K562 (cell line): ENCODE results near the gene PAF1. TPM values are rescaled to one million over a fixed set of nuclear protein-coding genes. Genes with fewer than 3 reads are reported as not detected.

Experiments used
- EGR1 ChIP-seq: fragments of 450-650 bp; conservative IDR thresholded peaks from 2 replicates; pipeline ENCODE4 v1.6.1; 2017; ENCODE audit warnings: mild to moderate bottlenecking
- HLTF ChIP-seq: fragments of 450-650 bp; IDR thresholded peaks from 2 replicates; pipeline ENCODE4 v1.6.1; 2016
- MCM7 ChIP-seq, 2 experiments: fragments of 450-650 bp; IDR thresholded peaks; 2 replicates each; pipeline ENCODE4 v1.6.1; 2016 to 2018
- MTA3 ChIP-seq: fragments of 450-650 bp; formaldehyde crosslinking; IDR thresholded peaks from 2 replicates; pipeline ENCODE4 v1.6.1; 2017; ENCODE audit warnings: mild to moderate bottlenecking, borderline replicate concordance
- MYNN ChIP-seq, 2 experiments: sonication (generic); formaldehyde crosslinking in 1 of 2; IDR thresholded peaks; 2 replicates each; pipeline versions ENCODE4 v1.5.0 to v1.6.1; 2016 to 2020; ENCODE audit warnings: antibody characterized with exemption in 1 of 2, missing genetic modification reagents in 1 of 2
- NCOA6 ChIP-seq: fragments of 450-650 bp; IDR thresholded peaks from 2 replicates; pipeline ENCODE4 v1.6.1; 2017; ENCODE audit warnings: mild to moderate bottlenecking
- NFYB ChIP-seq: IDR thresholded peaks from 2 replicates; pipeline ENCODE4 v1.6.1; 2011; ENCODE audit warnings: mild to moderate bottlenecking, moderate library complexity; ENCODE audit not compliant: insufficient read length; ENCODE audit errors: extremely low read depth
- PCBP1 ChIP-seq: fragments of 200-400 bp; formaldehyde crosslinking; IDR thresholded peaks from 2 replicates; pipeline ENCODE4 v1.6.1; 2018; ENCODE audit warnings: mild to moderate bottlenecking, low read depth, low read length; ENCODE audit not compliant: poor library complexity, severe bottlenecking
- RBFOX2 ChIP-seq: fragments of 200-400 bp; formaldehyde crosslinking; IDR thresholded peaks from 2 replicates; pipeline ENCODE4 v1.6.1; 2017; ENCODE audit warnings: low read depth, mild to moderate bottlenecking, low read length, moderate library complexity
- U2AF1 ChIP-seq: fragments of 200-400 bp; formaldehyde crosslinking; optimal IDR thresholded peaks from 2 replicates; pipeline ENCODE3; 2017; ENCODE audit warnings: mild to moderate bottlenecking, low read depth, low read length, moderate library complexity
- XRCC5 ChIP-seq: fragments of 200-400 bp; formaldehyde crosslinking; IDR thresholded peaks from 2 replicates; pipeline ENCODE4 v1.6.1; 2017; ENCODE audit warnings: low read depth, mild to moderate bottlenecking, low read length
- ZBTB11 ChIP-seq, 3 experiments: fragments of 200-800 bp in 1 of 3; fragments of 250-450 bp in 1 of 3; fragments of 450-650 bp in 1 of 3; sonication (Bioruptor Pico) in 1 of 3; sonication (Bioruptor generic) in 1 of 3; formaldehyde crosslinking in 1 of 3; IDR thresholded peaks; 2 replicates each; pipeline versions ENCODE4 v1.6.1 to v1.8.0; 2016 to 2022; ENCODE audit warnings: mild to moderate bottlenecking in 2 of 3, missing genetic modification characterization in 2 of 3, missing compliant biosample characterization in 1 of 3, moderate library complexity in 1 of 3
- ZBTB9 ChIP-seq: fragments of 450-650 bp; formaldehyde crosslinking; IDR thresholded peaks from 2 replicates; pipeline ENCODE4 v1.4.0; 2020; ENCODE audit warnings: mild to moderate bottlenecking, moderate library complexity
- ZNF143 ChIP-seq: sonication (generic); formaldehyde crosslinking; IDR thresholded peaks from 2 replicates; pipeline ENCODE4 v1.9.0; 2022; ENCODE audit warnings: mild to moderate bottlenecking, missing genetic modification reagents
- ZNF174 ChIP-seq: fragments of 250-450 bp; sonication (Bioruptor Pico); IDR thresholded peaks from 2 replicates; pipeline ENCODE4 v1.4.0; 2020; ENCODE audit warnings: mild to moderate bottlenecking
- ZNF239 ChIP-seq: fragments of 250-450 bp; sonication (Bioruptor Pico); IDR thresholded peaks from 2 replicates; pipeline ENCODE4 v1.4.0; 2020; ENCODE audit warnings: mild to moderate bottlenecking
- polyA plus RNA-seq, 8 experiments: library from polyadenylated mRNA; depleted of rRNA in 4 of 8; stranded (reverse) in 5 of 8; unstranded in 3 of 8; fragments of >200 nt; fragmentation: Nextera tagmentation in 2 of 8; fragmentation: Illumina TruSeq in 1 of 8; extraction: Ambion mirVana in 2 of 8; extraction: Trizol in 1 of 8; gene quantifications; 2 replicates each; pipeline versions ENCODE4 v1.2.1 to v1.2.3, GENCODE V29; 2011 to 2014; ENCODE audit warnings: inconsistent platforms in 1 of 8, missing spikeins in 1 of 8
- total RNA-seq, 7 experiments: library from RNA; depleted of rRNA in 6 of 7; stranded (reverse); fragments of >200 nt in 6 of 7; fragmentation: Illumina TruSeq in 2 of 7; extraction: Trizol in 2 of 7; gene quantifications; 2 replicates each; pipeline versions ENCODE4 v1.2.1 to v1.2.3, GENCODE V29; 2011 to 2021; ENCODE audit warnings: low replicate concordance in 1 of 7
- TF ChIP-seq, protein P1 (sequence below), 2 experiments: fragments of 450-650 bp; IDR thresholded peaks; 2 replicates each; pipeline ENCODE4 v1.6.1; 2018; ENCODE audit warnings: mild to moderate bottlenecking in 2 of 2, low read depth in 1 of 2; ENCODE audit not compliant: partially characterized antibody in 2 of 2

Gene PAF1
- total and polyA plus RNA-seq, 9 of the 15 experiments (the other 6 are each of a cell fraction or from before 2014, with no cell fraction given): 1.5 to 45.0 (median 33.8) TPM

GRCh38 chr19:39412100-39412866 is 21.4 kb upstream of the PAF1 start, which contains the start of gene PLEKHG2 (continued):
- peak in 1 of 3 experiments; percentile 85; a peak in 2 of 6 replicates for TF ChIP-seq ZBTB11 (CRISPR knock-in tag; IDR thresholded peaks at IDR 0.05)
- TF ChIP-seq MYNN (IDR thresholded peaks at IDR 0.05): peak; percentile 15; the same call in 1 of the 2 replicates
- no peak for TF ChIP-seq MYNN (CRISPR knock-in tag; IDR thresholded peaks at IDR 0.05)
- no peak for TF ChIP-seq NCOA6
- TF ChIP-seq ZNF143 (CRISPR knock-in tag): no peak
- peak; percentile 24; the same call in 1 of the 2 replicates for TF ChIP-seq ZNF239 (CRISPR knock-in tag)
- TF ChIP-seq MTA3: peak; percentile 69; the same call in 1 of the 2 replicates
- peak; percentile 80 for TF ChIP-seq PCBP1
- no peak for TF ChIP-seq U2AF1
- peak; percentile 54 for TF ChIP-seq NFYB
- no peak for TF ChIP-seq HLTF
- no peak for TF ChIP-seq ZNF174 (CRISPR knock-in tag)
- TF ChIP-seq, protein P1, sequence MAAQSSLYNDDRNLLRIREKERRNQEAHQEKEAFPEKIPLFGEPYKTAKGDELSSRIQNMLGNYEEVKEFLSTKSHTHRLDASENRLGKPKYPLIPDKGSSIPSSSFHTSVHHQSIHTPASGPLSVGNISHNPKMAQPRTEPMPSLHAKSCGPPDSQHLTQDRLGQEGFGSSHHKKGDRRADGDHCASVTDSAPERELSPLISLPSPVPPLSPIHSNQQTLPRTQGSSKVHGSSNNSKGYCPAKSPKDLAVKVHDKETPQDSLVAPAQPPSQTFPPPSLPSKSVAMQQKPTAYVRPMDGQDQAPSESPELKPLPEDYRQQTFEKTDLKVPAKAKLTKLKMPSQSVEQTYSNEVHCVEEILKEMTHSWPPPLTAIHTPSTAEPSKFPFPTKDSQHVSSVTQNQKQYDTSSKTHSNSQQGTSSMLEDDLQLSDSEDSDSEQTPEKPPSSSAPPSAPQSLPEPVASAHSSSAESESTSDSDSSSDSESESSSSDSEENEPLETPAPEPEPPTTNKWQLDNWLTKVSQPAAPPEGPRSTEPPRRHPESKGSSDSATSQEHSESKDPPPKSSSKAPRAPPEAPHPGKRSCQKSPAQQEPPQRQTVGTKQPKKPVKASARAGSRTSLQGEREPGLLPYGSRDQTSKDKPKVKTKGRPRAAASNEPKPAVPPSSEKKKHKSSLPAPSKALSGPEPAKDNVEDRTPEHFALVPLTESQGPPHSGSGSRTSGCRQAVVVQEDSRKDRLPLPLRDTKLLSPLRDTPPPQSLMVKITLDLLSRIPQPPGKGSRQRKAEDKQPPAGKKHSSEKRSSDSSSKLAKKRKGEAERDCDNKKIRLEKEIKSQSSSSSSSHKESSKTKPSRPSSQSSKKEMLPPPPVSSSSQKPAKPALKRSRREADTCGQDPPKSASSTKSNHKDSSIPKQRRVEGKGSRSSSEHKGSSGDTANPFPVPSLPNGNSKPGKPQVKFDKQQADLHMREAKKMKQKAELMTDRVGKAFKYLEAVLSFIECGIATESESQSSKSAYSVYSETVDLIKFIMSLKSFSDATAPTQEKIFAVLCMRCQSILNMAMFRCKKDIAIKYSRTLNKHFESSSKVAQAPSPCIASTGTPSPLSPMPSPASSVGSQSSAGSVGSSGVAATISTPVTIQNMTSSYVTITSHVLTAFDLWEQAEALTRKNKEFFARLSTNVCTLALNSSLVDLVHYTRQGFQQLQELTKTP (IDR thresholded peaks at IDR 0.05; ENCODE audit: low read depth in 1 of 2, partially characterized antibody in 2 of 2): peak in 1 of 2 experiments; percentile 86
- no peak for TF ChIP-seq MCM7 (IDR thresholded peaks at IDR 0.05)
- peak; percentile 79 for TF ChIP-seq EGR1
- TF ChIP-seq XRCC5: peak; percentile 87
- peak; percentile 92 for TF ChIP-seq RBFOX2
- TF ChIP-seq ZBTB9 (CRISPR knock-in tag): no peak
